Hepatocyte (in vitro differentiated cells): Measurements from ENCODE around the gene PIGN.

Source experiments
- EZH2 ChIP-seq: fragments of 200-600 bp; sonication (generic); IDR thresholded peaks from 2 replicates; pipeline ENCODE4 v1.6.1; 2016; ENCODE audit warnings: antibody characterized with exemption, mild to moderate bottlenecking, borderline replicate concordance
- EZH2phosphoT487 ChIP-seq: fragments of 200-600 bp; sonication (generic); IDR thresholded peaks from one replicate; pipeline ENCODE4 v1.6.1; 2018; ENCODE audit warnings: antibody characterized with exemption, mild to moderate bottlenecking, low read depth, moderate library complexity; ENCODE audit not compliant: unreplicated experiment, severe bottlenecking
- TF ChIP-seq, protein P1 (sequence below): fragments of 200-600 bp; sonication (generic); IDR thresholded peaks from 2 replicates; pipeline ENCODE4 v1.5.1; 2016; ENCODE audit warnings: antibody characterized with exemption, mild to moderate bottlenecking; ENCODE audit not compliant: poor library complexity

- TF ChIP-seq, protein P1, sequence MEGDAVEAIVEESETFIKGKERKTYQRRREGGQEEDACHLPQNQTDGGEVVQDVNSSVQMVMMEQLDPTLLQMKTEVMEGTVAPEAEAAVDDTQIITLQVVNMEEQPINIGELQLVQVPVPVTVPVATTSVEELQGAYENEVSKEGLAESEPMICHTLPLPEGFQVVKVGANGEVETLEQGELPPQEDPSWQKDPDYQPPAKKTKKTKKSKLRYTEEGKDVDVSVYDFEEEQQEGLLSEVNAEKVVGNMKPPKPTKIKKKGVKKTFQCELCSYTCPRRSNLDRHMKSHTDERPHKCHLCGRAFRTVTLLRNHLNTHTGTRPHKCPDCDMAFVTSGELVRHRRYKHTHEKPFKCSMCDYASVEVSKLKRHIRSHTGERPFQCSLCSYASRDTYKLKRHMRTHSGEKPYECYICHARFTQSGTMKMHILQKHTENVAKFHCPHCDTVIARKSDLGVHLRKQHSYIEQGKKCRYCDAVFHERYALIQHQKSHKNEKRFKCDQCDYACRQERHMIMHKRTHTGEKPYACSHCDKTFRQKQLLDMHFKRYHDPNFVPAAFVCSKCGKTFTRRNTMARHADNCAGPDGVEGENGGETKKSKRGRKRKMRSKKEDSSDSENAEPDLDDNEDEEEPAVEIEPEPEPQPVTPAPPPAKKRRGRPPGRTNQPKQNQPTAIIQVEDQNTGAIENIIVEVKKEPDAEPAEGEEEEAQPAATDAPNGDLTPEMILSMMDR = no peak
- TF ChIP-seq EZH2 (no peak), EZH2phosphoT487 (no peak)
Measured at GRCh38 chr18:62033207-62033606, 153.6 kb downstream of the PIGN start.
